HG03571 (cell line): ENCODE measurements around the gene BCL3.
"Not testable (repeated sequence)": the region's sequence is repeated elsewhere in the genome, so short reads cannot be mapped to it uniquely, and the experiment has no call there.

Experiments
- ATAC-seq: cut with Tn5 transposase; IDR thresholded peaks from one replicate; pipeline ENCODE4 v1.9.1; 2021; ENCODE audit not compliant: unreplicated experiment

BCL3 gene

GRCh38 chr19:44757057-44757734, 8.7 kb downstream of the BCL3 start:
- ATAC-seq, result no peak

GRCh38 chr19:44757735-44758505, 9.4 kb downstream of the BCL3 start:
- ATAC-seq, result no peak

GRCh38 chr19:44758596-44758995, 10.1 kb downstream of the BCL3 start:
- ATAC-seq, result no peak

GRCh38 chr19:44759083-44759804, 10.7 kb downstream of the BCL3 start:
- no peak for ATAC-seq

- ATAC-seq, result no peak
These were observed 13.5 kb downstream of the BCL3 start for GRCh38 chr19:44762038-44762437.

- no peak for ATAC-seq
These were observed 16.8 kb downstream of the BCL3 start for GRCh38 chr19:44765033-44765948.

- ATAC-seq, result no peak
These were observed 17.4 kb downstream of the BCL3 start for GRCh38 chr19:44765949-44766335.

- ATAC-seq, result no peak
These were observed 19.0 kb downstream of the BCL3 start for GRCh38 chr19:44767295-44768180.

GRCh38 chr19:44770550-44771257, 22.2 kb downstream of the BCL3 start:
- peak; percentile 89 for ATAC-seq

GRCh38 chr19:44772144-44772543, 23.6 kb downstream of the BCL3 start:
- ATAC-seq, result not testable (repeated sequence)

GRCh38 chr19:44772959-44773358, 24.5 kb downstream of the BCL3 start:
- no peak for ATAC-seq

- ATAC-seq, result no peak
These were observed 27.2 kb downstream of the BCL3 start for GRCh38 chr19:44775676-44776240.

GRCh38 chr19:44776402-44777096, 28.0 kb downstream of the BCL3 start:
- no peak for ATAC-seq

- ATAC-seq, result no peak
These were observed 29.3 kb downstream of the BCL3 start, which contains the start of gene CBLC for GRCh38 chr19:44777715-44778347. Gene CBLC (plus strand): TSS chr19:44777890. CDS start chr19:44777932, 42 bp downstream.

- ATAC-seq, result no peak
These were observed 30.6 kb downstream of the BCL3 start for GRCh38 chr19:44779150-44779549.

- ATAC-seq, result not testable (repeated sequence)
These were observed 33.2 kb downstream of the BCL3 start for GRCh38 chr19:44781694-44782093.

GRCh38 chr19:44782729-44783128, 34.2 kb downstream of the BCL3 start:
- no peak for ATAC-seq

GRCh38 chr19:44783545-44783944, 35.0 kb downstream of the BCL3 start:
- ATAC-seq, result no peak
